ENCODE measurements around the gene FBXW10B.
"Not testable (repeated sequence)": the region's sequence is repeated elsewhere in the genome, so short reads cannot be mapped to it uniquely, and the experiment has no call there.

FBXW10B gene, protein sequence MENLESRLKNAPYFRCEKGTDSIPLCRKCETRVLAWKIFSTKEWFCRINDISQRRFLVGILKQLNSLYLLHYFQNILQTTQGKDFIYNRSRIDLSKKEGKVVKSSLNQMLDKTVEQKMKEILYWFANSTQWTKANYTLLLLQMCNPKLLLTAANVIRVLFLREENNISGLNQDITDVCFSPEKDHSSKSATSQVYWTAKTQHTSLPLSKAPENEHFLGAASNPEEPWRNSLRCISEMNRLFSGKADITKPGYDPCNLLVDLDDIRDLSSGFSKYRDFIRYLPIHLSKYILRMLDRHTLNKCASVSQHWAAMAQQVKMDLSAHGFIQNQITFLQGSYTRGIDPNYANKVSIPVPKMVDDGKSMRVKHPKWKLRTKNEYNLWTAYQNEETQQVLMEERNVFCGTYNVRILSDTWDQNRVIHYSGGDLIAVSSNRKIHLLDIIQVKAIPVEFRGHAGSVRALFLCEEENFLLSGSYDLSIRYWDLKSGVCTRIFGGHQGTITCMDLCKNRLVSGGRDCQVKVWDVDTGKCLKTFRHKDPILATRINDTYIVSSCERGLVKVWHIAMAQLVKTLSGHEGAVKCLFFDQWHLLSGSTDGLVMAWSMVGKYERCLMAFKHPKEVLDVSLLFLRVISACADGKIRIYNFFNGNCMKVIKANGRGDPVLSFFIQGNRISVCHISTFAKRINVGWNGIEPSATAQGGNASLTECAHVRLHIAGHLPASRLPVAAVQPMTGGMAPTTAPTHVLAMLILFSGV

DNA sequence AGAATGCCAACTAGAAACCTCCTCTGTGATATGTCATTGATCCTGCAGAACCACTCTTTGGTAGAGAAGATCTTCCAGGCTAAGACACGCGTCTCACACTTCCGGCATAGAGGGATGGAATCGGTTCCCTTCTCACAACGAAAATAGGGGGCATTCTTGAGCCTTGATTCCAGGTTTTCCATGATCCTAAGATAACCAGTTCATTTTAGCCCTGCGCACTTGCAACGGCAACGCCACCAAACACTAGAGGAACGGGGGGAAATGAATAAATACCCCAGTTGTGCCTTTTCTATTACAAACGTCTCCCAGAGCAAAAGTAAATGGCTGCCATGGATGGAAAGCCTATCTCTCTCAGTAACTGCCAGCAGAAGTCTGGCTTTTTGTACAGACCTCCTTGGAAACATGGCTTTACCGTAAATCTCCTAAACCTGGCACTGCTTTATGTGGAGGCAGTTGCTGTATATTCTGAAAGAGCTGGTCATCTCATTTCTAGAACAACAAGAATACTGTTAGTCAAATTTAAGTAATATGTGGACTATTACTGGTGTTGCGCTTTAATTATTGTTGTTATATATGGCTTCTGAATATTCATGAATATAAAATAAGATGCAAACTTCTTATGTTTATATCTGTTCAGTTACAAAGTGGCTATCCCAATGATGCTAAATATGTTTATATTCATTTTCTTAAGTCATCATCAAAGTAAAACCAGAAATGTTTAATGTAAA lies at the start of gene FBXW10B:
Gene FBXW10B, minus strand, starts transcription at position 374 of the 728 bp plus-strand sequence. Its CDS starts 192 bp downstream, at position 182.
- not testable (repeated sequence) for H3K27me3 ChIP-seq (ENCODE audit: insufficient read depth, low read length); H3K27ac ChIP-seq (ENCODE audit: low read length); H3K4me3 ChIP-seq (ENCODE audit: low read length); H3K4me1 ChIP-seq (ENCODE audit: insufficient read depth, low read length); H3K9ac ChIP-seq (ENCODE audit: low read depth, low read length); H3K36me3 ChIP-seq (ENCODE audit: insufficient read depth, low read depth, low read length); H3K9me3 ChIP-seq (ENCODE audit: insufficient read depth, low read depth, low read length)

DNA sequence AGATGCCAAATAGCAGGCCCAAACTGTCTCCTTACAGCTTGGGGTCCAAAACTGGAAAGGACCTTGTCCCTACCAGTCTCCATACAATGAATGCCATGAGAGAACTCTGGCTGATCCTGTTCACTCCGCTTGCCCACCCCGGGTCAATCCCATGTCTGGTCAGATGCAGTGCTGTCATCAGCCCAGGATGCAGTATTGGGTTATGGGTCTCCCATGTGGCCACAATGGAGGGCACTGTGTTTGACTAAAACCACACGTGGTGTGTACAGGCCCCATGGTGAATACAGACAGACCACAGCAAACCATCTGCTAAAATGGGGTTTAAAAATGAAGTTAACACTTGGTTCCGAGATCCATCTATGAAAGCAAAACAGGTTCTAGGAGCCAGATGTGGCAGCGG lies 44.2 kb upstream of the FBXW10B start:
- no peak overlapping the region for H3K4me3 ChIP-seq (ENCODE audit: low read length)
- no peaks in the 10 kb centered on the region for H3K9me3 ChIP-seq (ENCODE audit: insufficient read depth, low read depth, low read length)
- no peak overlapping the region for H3K9ac ChIP-seq (ENCODE audit: low read depth, low read length)
- no peak overlapping the region for H3K27ac ChIP-seq (ENCODE audit: low read length)
- peaks cover 2% of the 10 kb centered on the region; the same call in 1 of the 2 replicates for H3K4me1 ChIP-seq (ENCODE audit: insufficient read depth, low read length)
- peaks cover 51% of the 10 kb centered on the region for H3K36me3 ChIP-seq (ENCODE audit: insufficient read depth, low read depth, low read length)
- H3K27me3 ChIP-seq (ENCODE audit: insufficient read depth, low read length): no peaks in the 10 kb centered on the region

GRCh38 chr17:15663176-15663575 lies 43.7 kb upstream of the FBXW10B start:
- H3K9me3 ChIP-seq (ENCODE audit: insufficient read depth, low read depth, low read length): no peaks in the 10 kb centered on the region
- no peaks in the 10 kb centered on the region for H3K4me1 ChIP-seq (ENCODE audit: insufficient read depth, low read length)
- no peaks in the 10 kb centered on the region for H3K27me3 ChIP-seq (ENCODE audit: insufficient read depth, low read length)
- H3K9ac ChIP-seq (ENCODE audit: low read depth, low read length): no peak overlapping the region
- H3K36me3 ChIP-seq (ENCODE audit: insufficient read depth, low read depth, low read length): peaks cover 57% of the 10 kb centered on the region
- H3K4me3 ChIP-seq (ENCODE audit: low read length): no peak overlapping the region
- no peak overlapping the region for H3K27ac ChIP-seq (ENCODE audit: low read length)

- Histone ChIP-seq H3K4me1 (ENCODE audit: insufficient read depth, low read length) (no peaks in the 10 kb centered on the region), H3K36me3 (ENCODE audit: insufficient read depth, low read depth, low read length) (peaks cover 57% of the 10 kb centered on the region), H3K27me3 (ENCODE audit: insufficient read depth, low read length) (no peaks in the 10 kb centered on the region), H3K9me3 (ENCODE audit: insufficient read depth, low read depth, low read length) (no peaks in the 10 kb centered on the region), H3K4me3 (ENCODE audit: low read length) (no peak overlapping the region), H3K27ac (ENCODE audit: low read length) (no peak overlapping the region), H3K9ac (ENCODE audit: low read depth, low read length) (no peak overlapping the region)
These were observed 43.2 kb upstream of the FBXW10B start for GRCh38 chr17:15662681-15663080.

- H3K36me3 ChIP-seq (ENCODE audit: insufficient read depth, low read depth, low read length): peaks cover 62% of the 10 kb centered on the region
- H3K4me3 ChIP-seq (ENCODE audit: low read length): no peak overlapping the region
- H3K9ac ChIP-seq (ENCODE audit: low read depth, low read length): no peak overlapping the region
- no peaks in the 10 kb centered on the region for H3K27me3 ChIP-seq (ENCODE audit: insufficient read depth, low read length)
- no peak overlapping the region for H3K27ac ChIP-seq (ENCODE audit: low read length)
- no peaks in the 10 kb centered on the region for H3K9me3 ChIP-seq (ENCODE audit: insufficient read depth, low read depth, low read length)
- peaks cover 3% of the 10 kb centered on the region; the same call in 1 of the 2 replicates for H3K4me1 ChIP-seq (ENCODE audit: insufficient read depth, low read length)
These were observed 40.6 kb upstream of the FBXW10B start for GRCh38 chr17:15660077-15660476.

GRCh38 chr17:15659663-15660062 lies 40.2 kb upstream of the FBXW10B start:
- no peak overlapping the region for H3K27ac ChIP-seq (ENCODE audit: low read length)
- H3K4me1 ChIP-seq (ENCODE audit: insufficient read depth, low read length): peaks cover 6% of the 10 kb centered on the region; the same call in 1 of the 2 replicates

GRCh38 chr17:15659236-15659635 lies 39.7 kb upstream of the FBXW10B start:
- Histone ChIP-seq H3K27ac (ENCODE audit: low read length) (no peak overlapping the region), H3K9ac (ENCODE audit: low read depth, low read length) (no peak overlapping the region), H3K27me3 (ENCODE audit: insufficient read depth, low read length) (no peaks in the 10 kb centered on the region), H3K4me3 (ENCODE audit: low read length) (no peak overlapping the region), H3K9me3 (ENCODE audit: insufficient read depth, low read depth, low read length) (no peaks in the 10 kb centered on the region), H3K4me1 (ENCODE audit: insufficient read depth, low read length) (peaks cover 8% of the 10 kb centered on the region; the same call in 1 of the 2 replicates), H3K36me3 (ENCODE audit: insufficient read depth, low read depth, low read length) (peaks cover 57% of the 10 kb centered on the region)

More at GRCh38 chr17:15659663-15660062, 40.2 kb upstream of the FBXW10B start:
- Histone ChIP-seq H3K9ac (ENCODE audit: low read depth, low read length) (no peak overlapping the region), H3K27me3 (ENCODE audit: insufficient read depth, low read length) (no peaks in the 10 kb centered on the region), H3K9me3 (ENCODE audit: insufficient read depth, low read depth, low read length) (no peaks in the 10 kb centered on the region), H3K4me3 (ENCODE audit: low read length) (no peak overlapping the region), H3K36me3 (ENCODE audit: insufficient read depth, low read depth, low read length) (peaks cover 61% of the 10 kb centered on the region)

- H3K27ac ChIP-seq (ENCODE audit: low read length): no peak overlapping the region
- H3K4me1 ChIP-seq (ENCODE audit: insufficient read depth, low read length): peaks cover 11% of the 10 kb centered on the region; the same call in 1 of the 2 replicates
These were observed 38.8 kb upstream of the FBXW10B start for GRCh38 chr17:15658296-15658695.

DNA sequence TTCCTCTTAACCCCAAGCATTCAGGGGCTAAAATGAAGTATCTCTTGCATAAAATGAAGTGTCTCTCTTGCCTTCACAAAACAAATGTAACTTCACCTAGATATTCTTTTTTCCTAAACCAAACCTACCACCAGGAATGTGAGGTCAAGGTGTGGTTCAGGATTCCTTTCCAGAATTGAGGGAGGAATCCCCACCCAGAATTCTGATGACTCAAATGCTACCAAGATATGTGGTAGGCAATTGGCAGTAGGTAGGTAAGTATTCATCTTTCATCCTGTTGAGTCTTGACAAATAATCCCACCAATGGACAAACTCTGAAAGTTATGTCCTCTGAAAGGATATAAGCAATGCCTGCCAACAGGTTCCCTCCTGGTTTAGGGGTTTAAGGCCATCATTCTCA lies 38.4 kb upstream of the FBXW10B start:
- H3K27me3 ChIP-seq (ENCODE audit: insufficient read depth, low read length): no peaks in the 10 kb centered on the region
- H3K4me1 ChIP-seq (ENCODE audit: insufficient read depth, low read length): peaks cover 11% of the 10 kb centered on the region; the same call in 1 of the 2 replicates
- no peak overlapping the region for H3K27ac ChIP-seq (ENCODE audit: low read length)
- H3K4me3 ChIP-seq (ENCODE audit: low read length): no peak overlapping the region
- no peak overlapping the region for H3K9ac ChIP-seq (ENCODE audit: low read depth, low read length)
- H3K36me3 ChIP-seq (ENCODE audit: insufficient read depth, low read depth, low read length): peaks cover 43% of the 10 kb centered on the region
- H3K9me3 ChIP-seq (ENCODE audit: insufficient read depth, low read depth, low read length): no peaks in the 10 kb centered on the region

More at GRCh38 chr17:15658296-15658695, 38.8 kb upstream of the FBXW10B start:
- no peaks in the 10 kb centered on the region for H3K9me3 ChIP-seq (ENCODE audit: insufficient read depth, low read depth, low read length)
- no peak overlapping the region for H3K9ac ChIP-seq (ENCODE audit: low read depth, low read length)
- H3K27me3 ChIP-seq (ENCODE audit: insufficient read depth, low read length): no peaks in the 10 kb centered on the region
- H3K36me3 ChIP-seq (ENCODE audit: insufficient read depth, low read depth, low read length): peaks cover 47% of the 10 kb centered on the region
- H3K4me3 ChIP-seq (ENCODE audit: low read length): no peak overlapping the region

DNA sequence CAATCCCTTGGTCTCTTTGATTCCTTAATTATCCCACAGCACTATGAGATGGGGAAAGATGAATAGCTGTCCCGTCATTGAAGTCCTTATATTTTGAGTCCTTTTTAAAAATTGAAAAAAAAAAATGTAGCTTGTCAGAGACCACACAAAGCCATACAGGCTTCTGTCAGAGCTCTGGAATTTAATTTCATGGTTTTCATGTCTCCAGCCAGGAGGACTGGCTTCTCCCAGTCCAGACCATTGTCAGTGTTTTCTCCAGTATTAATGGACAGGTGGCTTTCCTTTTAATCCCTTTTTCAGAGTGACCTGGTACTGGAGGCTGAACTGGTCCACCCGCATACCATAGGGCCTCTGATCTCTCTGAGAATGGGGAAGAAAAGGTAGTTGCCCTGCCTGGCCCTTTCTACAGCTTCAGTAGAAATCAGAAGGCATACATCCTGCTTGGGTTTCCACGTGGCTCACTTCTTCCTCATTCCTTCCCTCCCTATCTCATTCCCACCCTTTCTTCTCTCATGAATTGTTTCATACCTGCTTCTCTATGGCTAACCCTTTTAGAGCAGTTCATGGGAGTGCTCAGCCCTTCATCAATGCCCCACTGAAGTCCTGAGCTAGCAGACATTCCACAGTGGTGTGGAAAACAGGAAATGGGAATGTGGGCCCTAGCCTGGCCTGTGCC lies 35.5 kb upstream of the FBXW10B start:
- peak overlapping the region; percentile 2; the same call in 1 of the 2 replicates for H3K9ac ChIP-seq (ENCODE audit: low read depth, low read length)
- H3K27me3 ChIP-seq (ENCODE audit: insufficient read depth, low read length): no peaks in the 10 kb centered on the region
- peaks cover 27% of the 10 kb centered on the region for H3K36me3 ChIP-seq (ENCODE audit: insufficient read depth, low read depth, low read length)
- H3K27ac ChIP-seq (ENCODE audit: low read length): no peak overlapping the region
- no peaks in the 10 kb centered on the region for H3K9me3 ChIP-seq (ENCODE audit: insufficient read depth, low read depth, low read length)
- peaks cover 19% of the 10 kb centered on the region for H3K4me1 ChIP-seq (ENCODE audit: insufficient read depth, low read length)
- no peak overlapping the region for H3K4me3 ChIP-seq (ENCODE audit: low read length)

DNA sequence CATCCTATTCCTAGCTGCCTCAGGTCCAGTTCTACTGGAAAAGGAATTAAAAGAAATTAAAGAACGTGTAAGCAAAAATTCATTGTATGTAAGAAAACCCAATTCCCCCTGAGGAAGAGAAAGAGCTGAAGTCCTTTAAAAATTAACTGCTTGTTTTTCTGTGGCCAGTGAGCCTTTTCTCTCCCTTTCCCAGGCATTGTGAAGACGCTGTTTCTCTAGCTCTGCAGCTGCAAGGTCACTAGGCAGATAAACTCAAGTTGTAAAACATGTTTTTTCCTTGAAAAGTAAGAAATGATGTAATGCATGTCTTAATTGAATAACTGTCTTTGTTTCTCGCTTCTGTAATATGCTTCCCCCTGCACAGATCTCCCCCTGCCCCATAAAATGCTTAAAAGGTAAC lies 34.9 kb upstream of the FBXW10B start:
- not testable (repeated sequence) for H3K9me3 ChIP-seq (ENCODE audit: insufficient read depth, low read depth, low read length); H3K27ac ChIP-seq (ENCODE audit: low read length); H3K9ac ChIP-seq (ENCODE audit: low read depth, low read length); H3K4me3 ChIP-seq (ENCODE audit: low read length); H3K27me3 ChIP-seq (ENCODE audit: insufficient read depth, low read length)
- Histone ChIP-seq H3K4me1 (ENCODE audit: insufficient read depth, low read length) (peaks cover 19% of the 10 kb centered on the region), H3K36me3 (ENCODE audit: insufficient read depth, low read depth, low read length) (peaks cover 22% of the 10 kb centered on the region)
